HG03039 (cell line): Measurements from ENCODE around the gene SLC23A2.
"Not testable (repeated sequence)": the region's sequence is repeated elsewhere in the genome, so short reads cannot be mapped to it uniquely, and the experiment has no call there.

Source experiments
- ATAC-seq: cut with Tn5 transposase; IDR thresholded peaks from one replicate; pipeline ENCODE4 v1.9.1; 2021; ENCODE audit warnings: mild to moderate bottlenecking, moderate library complexity; ENCODE audit not compliant: unreplicated experiment

SLC23A2 gene

GRCh38 chr20:4881006-4881730, 120.1 kb downstream of the SLC23A2 start:
- no peak for ATAC-seq

GRCh38 chr20:4880051-4880450, 121.3 kb downstream of the SLC23A2 start:
- no peak for ATAC-seq

- not testable (repeated sequence) for ATAC-seq
Measured at GRCh38 chr20:4878099-4878498, 123.2 kb downstream of the SLC23A2 start.

GRCh38 chr20:4876731-4877130, 124.6 kb downstream of the SLC23A2 start:
- ATAC-seq, result no peak

- no peak for ATAC-seq
Measured at GRCh38 chr20:4876301-4876700, 125.0 kb downstream of the SLC23A2 start.

- no peak for ATAC-seq
Measured at GRCh38 chr20:4875578-4876067, 125.7 kb downstream of the SLC23A2 start.

- ATAC-seq, result no peak
Measured at GRCh38 chr20:4873396-4873795, 127.9 kb downstream of the SLC23A2 start.

- ATAC-seq, result no peak
Measured at GRCh38 chr20:4871486-4871885, 129.8 kb downstream of the SLC23A2 start.

- no peak for ATAC-seq
Measured at GRCh38 chr20:4870906-4871305, 130.4 kb downstream of the SLC23A2 start.

- no peak for ATAC-seq
Measured at GRCh38 chr20:4869290-4870193, 131.8 kb downstream of the SLC23A2 start.

- no peak for ATAC-seq
Measured at GRCh38 chr20:4867051-4867450, 134.3 kb downstream of the SLC23A2 start.

GRCh38 chr20:4866429-4866828, 134.9 kb downstream of the SLC23A2 start:
- no peak for ATAC-seq

- no peak for ATAC-seq
Measured at GRCh38 chr20:4864311-4864752, 137.0 kb downstream of the SLC23A2 start.

GRCh38 chr20:4862661-4863060, 138.6 kb downstream of the SLC23A2 start:
- no peak for ATAC-seq

GRCh38 chr20:4861961-4862360, 139.3 kb downstream of the SLC23A2 start:
- no peak for ATAC-seq

- ATAC-seq, result no peak
Measured at GRCh38 chr20:4858000-4858399, 143.3 kb downstream of the SLC23A2 start.

GRCh38 chr20:4856022-4856755, 145.1 kb downstream of the SLC23A2 start:
- no peak for ATAC-seq

GRCh38 chr20:4855555-4855954, 145.8 kb downstream of the SLC23A2 start:
- ATAC-seq, result no peak

- no peak for ATAC-seq
Measured at GRCh38 chr20:4855097-4855496, 146.2 kb downstream of the SLC23A2 start.

- ATAC-seq, result no peak
Measured at GRCh38 chr20:4854561-4854901, 146.8 kb downstream of the SLC23A2 start.
